ENCODE measurements around the gene GPC2.

GPC2 gene

DNA sequence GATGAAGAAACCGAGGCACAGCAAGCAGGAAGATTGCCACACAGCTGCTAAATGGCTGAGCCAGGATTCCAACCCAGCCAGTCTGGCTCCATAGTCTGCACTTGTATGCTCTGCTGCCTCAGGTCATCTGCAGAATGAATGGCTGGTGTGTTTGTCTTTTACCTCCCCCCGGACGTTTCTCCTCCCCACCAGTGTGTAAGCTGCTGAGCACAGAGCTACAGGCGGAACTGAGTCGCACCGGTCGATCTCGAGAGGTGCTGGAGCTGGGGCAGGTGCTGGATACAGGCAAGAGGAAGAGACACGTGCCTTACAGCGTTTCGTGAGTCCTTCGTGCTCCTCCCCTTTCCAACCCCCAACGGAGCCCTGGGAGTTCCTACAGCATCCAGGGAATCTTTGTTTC, 55.1 kb downstream of the GPC2 start:
- DNase-seq (ENCODE audit: low read depth, low spot score), result no peak
- no peak overlapping the region for H3K4me3 ChIP-seq (ENCODE audit: low read depth, low read length)
- in situ Hi-C loops (cut with HindIII; ENCODE audit: low sequenced_read_pairs), result no loop called here
- TF ChIP-seq, protein P1, sequence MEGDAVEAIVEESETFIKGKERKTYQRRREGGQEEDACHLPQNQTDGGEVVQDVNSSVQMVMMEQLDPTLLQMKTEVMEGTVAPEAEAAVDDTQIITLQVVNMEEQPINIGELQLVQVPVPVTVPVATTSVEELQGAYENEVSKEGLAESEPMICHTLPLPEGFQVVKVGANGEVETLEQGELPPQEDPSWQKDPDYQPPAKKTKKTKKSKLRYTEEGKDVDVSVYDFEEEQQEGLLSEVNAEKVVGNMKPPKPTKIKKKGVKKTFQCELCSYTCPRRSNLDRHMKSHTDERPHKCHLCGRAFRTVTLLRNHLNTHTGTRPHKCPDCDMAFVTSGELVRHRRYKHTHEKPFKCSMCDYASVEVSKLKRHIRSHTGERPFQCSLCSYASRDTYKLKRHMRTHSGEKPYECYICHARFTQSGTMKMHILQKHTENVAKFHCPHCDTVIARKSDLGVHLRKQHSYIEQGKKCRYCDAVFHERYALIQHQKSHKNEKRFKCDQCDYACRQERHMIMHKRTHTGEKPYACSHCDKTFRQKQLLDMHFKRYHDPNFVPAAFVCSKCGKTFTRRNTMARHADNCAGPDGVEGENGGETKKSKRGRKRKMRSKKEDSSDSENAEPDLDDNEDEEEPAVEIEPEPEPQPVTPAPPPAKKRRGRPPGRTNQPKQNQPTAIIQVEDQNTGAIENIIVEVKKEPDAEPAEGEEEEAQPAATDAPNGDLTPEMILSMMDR (IDR thresholded peaks at IDR 0.05; ENCODE audit: low read depth, low read length), result no peak

- DNase-seq (ENCODE audit: low read depth, low spot score), result no peak
- in situ Hi-C loops (cut with HindIII; ENCODE audit: low sequenced_read_pairs), result no loop called here
- TF ChIP-seq, protein P1 (IDR thresholded peaks at IDR 0.05; ENCODE audit: low read depth, low read length), result no peak
- H3K4me3 ChIP-seq (ENCODE audit: low read depth, low read length), result peak overlapping the region; percentile 96
Observed at GRCh38 chr7:100120733-100121036, 56.5 kb downstream of the GPC2 start.

DNA sequence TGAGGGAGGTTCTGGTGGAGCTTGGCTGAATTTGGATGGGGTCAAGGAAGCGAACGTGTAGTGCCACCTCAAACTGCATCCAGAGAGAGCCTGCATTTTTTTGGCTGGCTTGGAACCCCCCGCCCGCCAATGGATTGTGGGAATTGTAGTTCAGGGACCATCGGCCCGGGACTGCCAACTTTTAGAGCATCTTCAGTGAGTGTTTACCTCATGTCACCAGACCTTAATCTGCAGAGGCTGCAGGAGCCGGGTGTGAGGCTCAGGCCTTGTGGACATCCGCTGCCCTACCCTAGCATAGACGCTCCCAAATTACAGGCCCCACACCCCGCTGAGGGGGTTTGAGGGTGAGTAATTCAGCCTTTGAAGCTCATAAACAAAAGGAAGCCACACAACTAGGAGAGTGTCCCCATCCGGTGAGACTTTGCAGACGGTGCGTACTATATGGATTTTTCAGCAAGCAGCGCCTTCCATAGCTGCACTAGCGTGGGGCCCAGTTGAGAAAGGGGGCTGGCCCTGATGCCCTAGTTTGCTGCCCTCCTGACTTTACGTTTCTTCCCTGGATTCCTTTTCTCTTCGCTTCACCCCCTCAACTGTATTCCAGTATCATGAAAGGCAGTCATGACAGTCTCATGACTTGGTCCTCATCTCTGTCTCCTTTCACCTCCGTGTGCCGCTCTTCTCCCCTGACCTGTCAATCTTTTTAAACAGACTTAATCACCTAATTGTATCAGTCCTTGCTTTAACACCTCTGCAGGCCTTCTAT, 57.0 kb downstream of the GPC2 start:
- H3K4me3 ChIP-seq (ENCODE audit: low read depth, low read length), result peak overlapping the region; percentile 96
- TF ChIP-seq, protein P1 (IDR thresholded peaks at IDR 0.05; ENCODE audit: low read depth, low read length), result no peak
- peak; percentile 67 for DNase-seq (ENCODE audit: low read depth, low spot score)
- in situ Hi-C loops (cut with HindIII; ENCODE audit: low sequenced_read_pairs), result no loop called here

All from astrocyte of the spinal cord (primary cell).